SK-N-SH (cell line): ENCODE data around the gene TANC1.

Experiments
- CHD2 ChIP-seq: fragments of 150-350 bp; IDR thresholded peaks from 2 replicates; pipeline ENCODE4 v1.6.1; 2018; ENCODE audit warnings: low read length; ENCODE audit not compliant: partially characterized antibody
- EP300 ChIP-seq, 2 experiments: IDR thresholded peaks; 2 replicates each; pipeline versions ENCODE4 v1.4.0 to v1.6.1; 2012; ENCODE audit warnings: borderline replicate concordance in 1 of 2, low read depth in 1 of 2, low read length in 1 of 2
- EZH2phosphoT487 ChIP-seq: fragments of 200-600 bp; sonication (generic); IDR thresholded peaks from 2 replicates; pipeline ENCODE4 v1.6.1; 2017; ENCODE audit warnings: low read depth, mixed run types, mild to moderate bottlenecking, antibody characterized with exemption, moderate library complexity, borderline replicate concordance
- POLR2AphosphoS5 ChIP-seq: IDR thresholded peaks from 2 replicates; pipeline ENCODE4 v1.6.1; 2012; ENCODE audit warnings: low read depth, low read length
- USF1 ChIP-seq: IDR thresholded peaks from 2 replicates; pipeline ENCODE4 v1.4.0; 2012; ENCODE audit warnings: low read depth, borderline replicate concordance
- TF ChIP-seq, protein P1 (sequence below): IDR thresholded peaks from 2 replicates; pipeline ENCODE4 v1.4.0; 2012; ENCODE audit warnings: low read depth
- TF ChIP-seq, protein P2 (sequence below): fragments of 200-600 bp; sonication (generic); IDR thresholded peaks from 2 replicates; pipeline ENCODE4 v1.6.1; 2017; ENCODE audit warnings: antibody characterized with exemption, mild to moderate bottlenecking, moderate library complexity

DNA sequence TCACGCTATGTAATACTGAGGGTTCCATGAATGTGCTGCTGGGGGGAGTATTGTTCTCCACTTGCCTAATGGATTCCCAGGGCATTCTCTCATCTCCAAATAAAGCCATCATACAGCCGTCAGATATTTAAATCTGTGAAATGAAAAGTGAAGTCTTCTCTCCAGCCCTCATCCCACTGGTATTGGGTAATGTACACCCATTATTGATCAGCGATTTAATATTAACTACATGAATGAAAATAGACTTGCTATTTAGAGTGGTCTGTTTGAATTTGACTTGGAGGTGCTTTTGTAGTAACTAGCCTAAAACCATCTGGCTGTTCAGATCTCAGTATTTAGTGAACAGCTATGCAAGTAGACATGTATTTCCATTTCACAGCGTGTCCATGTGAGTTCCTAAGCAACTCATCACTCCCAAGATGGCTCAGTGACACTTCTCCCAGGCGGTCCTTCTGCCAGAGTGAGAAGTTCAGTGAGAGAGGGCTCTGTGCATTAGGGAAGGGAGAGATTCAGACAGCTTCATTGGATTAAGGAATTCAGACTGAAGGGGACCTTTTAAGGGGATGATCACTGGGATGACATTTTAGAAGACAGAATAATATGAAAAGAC is 177.4 kb downstream of the TANC1 start:
- TF ChIP-seq, protein P1, sequence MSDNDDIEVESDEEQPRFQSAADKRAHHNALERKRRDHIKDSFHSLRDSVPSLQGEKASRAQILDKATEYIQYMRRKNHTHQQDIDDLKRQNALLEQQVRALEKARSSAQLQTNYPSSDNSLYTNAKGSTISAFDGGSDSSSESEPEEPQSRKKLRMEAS: no peak
- TF ChIP-seq, protein P2, sequence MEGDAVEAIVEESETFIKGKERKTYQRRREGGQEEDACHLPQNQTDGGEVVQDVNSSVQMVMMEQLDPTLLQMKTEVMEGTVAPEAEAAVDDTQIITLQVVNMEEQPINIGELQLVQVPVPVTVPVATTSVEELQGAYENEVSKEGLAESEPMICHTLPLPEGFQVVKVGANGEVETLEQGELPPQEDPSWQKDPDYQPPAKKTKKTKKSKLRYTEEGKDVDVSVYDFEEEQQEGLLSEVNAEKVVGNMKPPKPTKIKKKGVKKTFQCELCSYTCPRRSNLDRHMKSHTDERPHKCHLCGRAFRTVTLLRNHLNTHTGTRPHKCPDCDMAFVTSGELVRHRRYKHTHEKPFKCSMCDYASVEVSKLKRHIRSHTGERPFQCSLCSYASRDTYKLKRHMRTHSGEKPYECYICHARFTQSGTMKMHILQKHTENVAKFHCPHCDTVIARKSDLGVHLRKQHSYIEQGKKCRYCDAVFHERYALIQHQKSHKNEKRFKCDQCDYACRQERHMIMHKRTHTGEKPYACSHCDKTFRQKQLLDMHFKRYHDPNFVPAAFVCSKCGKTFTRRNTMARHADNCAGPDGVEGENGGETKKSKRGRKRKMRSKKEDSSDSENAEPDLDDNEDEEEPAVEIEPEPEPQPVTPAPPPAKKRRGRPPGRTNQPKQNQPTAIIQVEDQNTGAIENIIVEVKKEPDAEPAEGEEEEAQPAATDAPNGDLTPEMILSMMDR: no peak
- TF ChIP-seq POLR2AphosphoS5: no peak
- no peak for TF ChIP-seq EP300 (IDR thresholded peaks at IDR 0.05; ENCODE audit: borderline replicate concordance in 1 of 2, low read depth in 1 of 2, low read length in 1 of 2)
- no peak for TF ChIP-seq CHD2
- TF ChIP-seq EZH2phosphoT487: no peak
- no peak for TF ChIP-seq USF1
